PC-3 (cell line): ENCODE results near the gene CCDC159. TPM values are rescaled to one million over a fixed set of nuclear protein-coding genes. Genes with fewer than 3 reads are reported as not detected.

ENCODE experiments used
- ATAC-seq: fragments of 200-7000 bp; cut with Tn5 transposase; 2 replicates; pipeline ENCODE4 v1.9.1; 2020; ENCODE audit warnings: mild to moderate bottlenecking, moderate library complexity
- Bru-seq: library from RNA; stranded (reverse); fragments of 400-500 nt; gene quantifications from one replicate; lab custom pipeline; 2021; lab: Mats Ljungman, UMichigan
- BruChase-seq, 2 experiments: library from RNA; stranded (reverse); fragments of 400-500 nt; gene quantifications; one replicate each; lab custom pipeline; 2021; lab: Mats Ljungman, UMichigan
- BruUV-seq: library from RNA; stranded (reverse); fragments of 400-500 nt; replicated peaks from 2 replicates; lab custom pipeline; 2021; lab: Mats Ljungman, UMichigan
- CTCF ChIA-PET: fragments of 300-600 bp; sonication (Branson Sonifier 250); formaldehyde crosslinking; loops from one replicate; lab custom pipeline; 2022; ENCODE audit warnings: antibody characterized with exemption; lab: Charles Lee
- POLR2A ChIA-PET: fragments of 300-600 bp; sonication (Branson Sonifier 250); formaldehyde crosslinking; loops from one replicate; lab custom pipeline; 2022; ENCODE audit warnings: antibody characterized with exemption; ENCODE audit not compliant: unreplicated experiment; lab: Charles Lee
- DNase-seq: peaks from one replicate; pipeline ENCODE4 v3.0.0-alpha.2; 2015
- H2AFZ ChIP-seq: fragments of 300-600 bp; sonication (generic); 2 replicates; pipeline ENCODE4 v1.6.0; 2016; ENCODE audit warnings: antibody characterized with exemption, low read length
- H3F3A ChIP-seq: fragments of 300-600 bp; sonication (generic); one replicate; pipeline ENCODE4 v1.6.0; 2017; ENCODE audit warnings: antibody characterized with exemption, low read length, control low read depth, mild to moderate bottlenecking; ENCODE audit not compliant: unreplicated experiment
- H3K27ac ChIP-seq: fragments of 300-600 bp; sonication (generic); 2 replicates; pipeline ENCODE4 v1.5.1; 2016; ENCODE audit warnings: mild to moderate bottlenecking, low read length
- H3K27me3 ChIP-seq: fragments of 300-600 bp; sonication (generic); 2 replicates; pipeline ENCODE4 v1.6.1; 2016; ENCODE audit warnings: low read length, mixed read lengths
- H3K36me3 ChIP-seq: fragments of 300-600 bp; sonication (generic); 2 replicates; pipeline ENCODE4 v1.6.1; 2016; ENCODE audit warnings: low read depth, mixed run types, low read length, mixed read lengths
- H3K4me1 ChIP-seq: fragments of 300-600 bp; sonication (generic); 2 replicates; pipeline ENCODE4 v1.5.1; 2016; ENCODE audit warnings: low read length; ENCODE audit not compliant: insufficient read depth
- H3K4me2 ChIP-seq: fragments of 300-600 bp; sonication (generic); 2 replicates; pipeline ENCODE4 v1.6.0; 2016; ENCODE audit warnings: low read length
- H3K4me3 ChIP-seq: fragments of 300-600 bp; sonication (generic); 2 replicates; pipeline ENCODE4 v1.5.1; 2016; ENCODE audit warnings: mild to moderate bottlenecking, low read length, mixed read lengths
- H3K79me2 ChIP-seq: fragments of 300-600 bp; sonication (generic); 2 replicates; pipeline ENCODE4 v1.6.1; 2017; ENCODE audit warnings: low read length, mixed read lengths
- H3K9ac ChIP-seq: fragments of 300-600 bp; sonication (generic); 2 replicates; pipeline ENCODE4 v1.6.0; 2016; ENCODE audit warnings: mild to moderate bottlenecking, low read length
- H3K9me2 ChIP-seq: fragments of 300-600 bp; sonication (generic); replicated peaks from 2 replicates; pipeline ENCODE4 v1.6.1; 2016; ENCODE audit warnings: mixed run types, low read length, mixed read lengths
- H3K9me3 ChIP-seq: fragments of 300-600 bp; sonication (generic); 2 replicates; pipeline ENCODE4 v1.6.1; 2016; ENCODE audit warnings: low read length, mixed read lengths
- H4K20me1 ChIP-seq: fragments of 300-600 bp; sonication (generic); 2 replicates; pipeline ENCODE4 v1.6.1; 2016; ENCODE audit warnings: low read length, mixed read lengths
- EZH2 ChIP-seq: fragments of 300-600 bp; sonication (generic); IDR thresholded peaks from one replicate; pipeline ENCODE4 v1.6.1; 2017; ENCODE audit warnings: antibody characterized with exemption, mild to moderate bottlenecking, low read length; ENCODE audit not compliant: unreplicated experiment
- EZH2phosphoT487 ChIP-seq: fragments of 300-600 bp; sonication (generic); IDR thresholded peaks from 2 replicates; pipeline ENCODE4 v1.6.1; 2018; ENCODE audit warnings: mild to moderate bottlenecking, antibody characterized with exemption, low read length, borderline replicate concordance
- intact Hi-C: fragments of 100-400 bp; cut with micrococcal nuclease; formaldehyde crosslinking; loops from 2 replicates; pipeline ENCODE4 v1.9.0; 2023
- long read RNA-seq: library from polyadenylated mRNA; unstranded; transcript quantifications from one replicate; pipeline ENCODE4 v2.0.0, GENCODE V29; 2021; ENCODE audit not compliant: unreplicated experiment
- total RNA-seq: library from RNA; depleted of rRNA; stranded (reverse); fragments of >200 nt; gene quantifications from 2 replicates; pipeline ENCODE4 v1.2.3, GENCODE V29; 2014; rRNA removed
- TF ChIP-seq, protein P1 (sequence below): fragments of 300-600 bp; sonication (generic); conservative IDR thresholded peaks from 2 replicates; pipeline ENCODE4 v1.5.1; 2017; ENCODE audit warnings: antibody characterized with exemption, low read depth, mild to moderate bottlenecking, low read length

The CCDC159 gene, protein sequence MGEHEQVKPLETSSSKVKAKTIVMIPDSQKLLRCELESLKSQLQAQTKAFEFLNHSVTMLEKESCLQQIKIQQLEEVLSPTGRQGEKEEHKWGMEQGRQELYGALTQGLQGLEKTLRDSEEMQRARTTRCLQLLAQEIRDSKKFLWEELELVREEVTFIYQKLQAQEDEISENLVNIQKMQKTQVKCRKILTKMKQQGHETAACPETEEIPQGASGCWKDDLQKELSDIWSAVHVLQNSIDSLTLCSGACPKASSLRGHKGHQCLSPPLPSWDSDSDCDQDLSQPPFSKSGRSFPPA
- total RNA-seq (10.3 and 14.5 TPM in 2 replicates), Bru-seq, nascent RNA (percentile 56 among the genes with signal in this experiment), BruChase-seq, experiment 1, labeled RNA remaining after a 6-hour chase (percentile 59 among the genes with signal in this experiment), BruChase-seq, experiment 2, labeled RNA remaining after a 2-hour chase (percentile 54 among the genes with signal in this experiment)
- long read RNA-seq, transcript CCDC159-201 (11 exons, 1,062 nt): major isoform, 5 of 16 reads
- long read RNA-seq, partial matches to known transcripts: 4 of 16 reads
- long read RNA-seq, other reads (novel, unspliced or antisense): 6 of 16 reads

DNA sequence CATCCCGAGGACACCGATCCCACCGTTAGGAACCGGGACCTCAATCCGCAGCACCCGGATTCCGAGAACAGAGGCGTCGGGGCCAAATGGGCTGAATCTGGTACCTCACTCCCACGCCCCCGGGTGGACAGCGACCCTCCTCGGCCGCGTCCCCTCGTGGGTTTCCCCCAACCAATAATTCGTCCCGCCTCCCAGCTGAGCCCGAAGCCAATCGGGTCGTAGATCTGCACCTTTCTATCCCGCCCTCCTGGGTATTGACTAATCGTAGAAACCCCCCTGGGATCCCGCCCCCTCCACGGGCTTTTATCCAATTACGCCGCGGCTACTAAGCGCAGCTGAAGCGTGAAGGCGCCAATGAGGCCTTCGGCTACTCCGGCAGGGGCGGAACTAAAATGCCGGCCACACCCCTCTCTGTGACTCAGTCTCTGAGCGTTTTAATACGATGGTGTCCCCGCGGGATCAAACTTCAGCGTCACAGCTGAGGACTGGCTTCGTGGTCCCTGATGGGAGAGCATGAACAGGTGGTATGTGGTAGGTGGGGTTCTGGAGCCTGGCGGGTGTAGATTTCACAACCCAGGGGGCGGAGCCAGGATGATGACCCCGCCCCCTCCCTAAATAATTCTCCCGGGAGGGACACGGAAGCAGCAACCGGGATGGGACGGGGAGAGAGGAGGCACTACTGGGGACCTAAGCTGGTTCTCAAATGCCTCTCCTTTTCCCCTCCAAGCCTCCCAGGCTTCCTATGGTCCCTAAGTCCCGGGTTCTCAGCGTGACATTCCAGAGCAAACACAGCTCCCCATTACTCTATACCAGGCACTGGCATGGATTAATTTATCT lies at the start of gene CCDC159, which contains the start of gene TMEM205:
Gene CCDC159, plus strand, starts transcription at position 416 of the 837 bp plus-strand sequence. Its CDS starts 88 bp downstream, at position 504.
Gene TMEM205, minus strand, starts transcription at position 165 of the 837 bp plus-strand sequence. CDS start 649 bp downstream, outside the sequence.
- H3K4me2 ChIP-seq: peak within 1 kb of the TSS; percentile 84
- H3K79me2 ChIP-seq: peaks cover 23% of the 10 kb centered on the region
- POLR2A ChIA-PET: interaction anchor here (0.5 to 1.2 kb wide), 8 partner anchors 17 to 885 kb away, joined by 3 to 6 read pairs (median 4); partner anchors contain the start of genes SWSAP1, ZNF136 and ZNF653
- peak; percentile 82 for ATAC-seq
- H3F3A ChIP-seq: no peaks in the 10 kb centered on the region
- no TSS peak for BruUV-seq
- peak within 1 kb of the TSS; percentile 72 for H3K27ac ChIP-seq
- DNase-seq: peak; percentile 100
- CTCF ChIA-PET: interaction anchor here (0.9 to 1.9 kb wide), 3 partner anchors 31 to 52 kb away, joined by 3 to 9 read pairs (median 4); no protein-coding TSS in a partner anchor
- intact Hi-C loops: loop anchor here (1.0 to 2.0 kb wide), 4 partner anchors 9 to 54 kb away; partner anchors contain the start of genes PLPPR2 and SWSAP1
- H3K4me3 ChIP-seq: peak within 1 kb of the TSS; percentile 80
- no peaks in the 10 kb centered on the region for H3K9me3 ChIP-seq
- peaks cover 36% of the 10 kb centered on the region for H3K4me1 ChIP-seq
- H3K9ac ChIP-seq: peak within 1 kb of the TSS; percentile 87
- TF ChIP-seq, protein P1, sequence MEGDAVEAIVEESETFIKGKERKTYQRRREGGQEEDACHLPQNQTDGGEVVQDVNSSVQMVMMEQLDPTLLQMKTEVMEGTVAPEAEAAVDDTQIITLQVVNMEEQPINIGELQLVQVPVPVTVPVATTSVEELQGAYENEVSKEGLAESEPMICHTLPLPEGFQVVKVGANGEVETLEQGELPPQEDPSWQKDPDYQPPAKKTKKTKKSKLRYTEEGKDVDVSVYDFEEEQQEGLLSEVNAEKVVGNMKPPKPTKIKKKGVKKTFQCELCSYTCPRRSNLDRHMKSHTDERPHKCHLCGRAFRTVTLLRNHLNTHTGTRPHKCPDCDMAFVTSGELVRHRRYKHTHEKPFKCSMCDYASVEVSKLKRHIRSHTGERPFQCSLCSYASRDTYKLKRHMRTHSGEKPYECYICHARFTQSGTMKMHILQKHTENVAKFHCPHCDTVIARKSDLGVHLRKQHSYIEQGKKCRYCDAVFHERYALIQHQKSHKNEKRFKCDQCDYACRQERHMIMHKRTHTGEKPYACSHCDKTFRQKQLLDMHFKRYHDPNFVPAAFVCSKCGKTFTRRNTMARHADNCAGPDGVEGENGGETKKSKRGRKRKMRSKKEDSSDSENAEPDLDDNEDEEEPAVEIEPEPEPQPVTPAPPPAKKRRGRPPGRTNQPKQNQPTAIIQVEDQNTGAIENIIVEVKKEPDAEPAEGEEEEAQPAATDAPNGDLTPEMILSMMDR: 0 out of 2 replicates have a peak, but pooled peaks have one; percentile 24
- TF ChIP-seq EZH2: no peak
- H3K36me3 ChIP-seq: peaks cover 5% of the 10 kb centered on the region
- H3K9me2 ChIP-seq: no peaks in the 10 kb centered on the region
- H3K27me3 ChIP-seq: no peaks in the 10 kb centered on the region
- H2AFZ ChIP-seq: peak within 1 kb of the TSS; percentile 86
- H4K20me1 ChIP-seq: no peaks in the 10 kb centered on the region

DNA sequence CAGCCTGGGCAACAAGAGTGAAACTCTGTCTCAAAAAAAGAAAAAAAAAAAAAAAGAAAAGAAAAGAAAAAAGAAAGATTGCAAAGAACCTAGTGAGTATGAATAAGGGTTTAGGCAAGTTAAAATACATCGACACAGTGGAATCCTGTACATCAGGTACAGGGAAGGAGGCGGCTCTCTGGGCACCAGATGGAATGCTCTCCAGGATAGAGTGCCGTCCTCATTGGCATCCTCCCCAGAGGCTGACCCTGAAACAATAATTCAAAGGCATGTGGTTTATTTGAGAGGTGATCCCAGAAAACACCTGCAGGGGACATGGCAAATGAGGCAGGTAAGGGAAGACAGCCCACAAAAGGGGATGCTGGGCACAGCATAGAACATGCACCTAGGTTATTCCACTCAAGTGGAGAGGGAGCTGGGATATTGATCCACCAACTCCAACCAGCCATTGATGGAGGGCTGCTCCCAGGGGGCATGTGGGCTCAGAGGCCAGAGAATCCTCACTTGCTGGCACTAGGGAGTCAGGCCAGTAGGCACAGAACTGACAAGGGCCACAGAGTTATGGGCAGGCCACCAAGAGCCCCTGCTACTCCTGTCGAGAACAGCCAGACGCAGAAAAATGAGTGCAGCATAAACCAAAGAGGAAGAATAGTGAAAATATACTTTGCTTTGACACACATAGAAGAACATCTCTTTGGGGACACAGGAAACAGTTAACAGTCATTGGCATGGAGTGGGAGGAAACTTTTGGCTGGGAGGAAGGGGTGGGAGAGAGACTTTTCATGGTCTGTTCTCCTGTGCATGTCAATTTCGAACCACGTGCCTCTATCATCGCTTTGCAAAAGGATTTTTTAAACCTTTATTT lies 46.1 kb upstream of the CCDC159 start:
- Histone ChIP-seq H3K27me3 (no peaks in the 10 kb centered on the region), H3K9me2 (no peaks in the 10 kb centered on the region), H3K9me3 (no peaks in the 10 kb centered on the region), H4K20me1 (no peaks in the 10 kb centered on the region), H3K4me3 (no peak overlapping the region), H3K4me1 (no peaks in the 10 kb centered on the region), H3F3A (no peaks in the 10 kb centered on the region), H3K9ac (no peak overlapping the region), H3K27ac (no peak overlapping the region), H3K36me3 (no peaks in the 10 kb centered on the region), H3K4me2 (no peak overlapping the region), H2AFZ (no peak overlapping the region), H3K79me2 (no peaks in the 10 kb centered on the region)
- intact Hi-C loops: no loop called here
- ATAC-seq (no peak), DNase-seq (no peak)
- TF ChIP-seq EZH2 (no peak), EZH2phosphoT487 (no peak)
- TF ChIP-seq, protein P1: no peak
- ChIA-PET CTCF (interaction anchor here (0.7 kb wide), 1 partner anchor 44 kb away, joined by 3 read pairs; no protein-coding TSS in a partner anchor), POLR2A (no interaction called here)
- no TSS peak for BruUV-seq
